Neural cell (in vitro differentiated cells): ENCODE data around the gene SOX12.

Experiments used
- CTCF ChIP-seq: fragments of 450-650 bp; IDR thresholded peaks from 2 replicates; pipeline ENCODE4 v1.5.1; 2014; ENCODE audit warnings: antibody characterized with exemption, mild to moderate bottlenecking, moderate library complexity; ENCODE audit not compliant: poor library complexity, severe bottlenecking
- SMC3 ChIP-seq: fragments of 450-650 bp; conservative IDR thresholded peaks from 2 replicates; pipeline ENCODE4 v1.6.1; 2014; ENCODE audit warnings: antibody characterized with exemption, mild to moderate bottlenecking, moderate library complexity; ENCODE audit not compliant: poor library complexity

GRCh38 chr20:367486-367887 lies 42.1 kb downstream of the SOX12 start:
- TF ChIP-seq SMC3 (no peak), CTCF (no peak)
